Colonic mucosa (tissue), 4 donors: ENCODE results near the gene LDAF1. TPM values are rescaled to one million over a fixed set of nuclear protein-coding genes. Genes with fewer than 3 reads are reported as not detected.
A peak's percentile ranks its signal among the peaks of the same experiment; 100 is the strongest.
"Not testable (repeated sequence)": the region's sequence is repeated elsewhere in the genome, so short reads cannot be mapped to it uniquely, and the experiment has no call there.

Experiments used
- DNase-seq: peaks from one replicate; pipeline ENCODE4 v3.0.0-alpha.2; 2020
- H3K27ac ChIP-seq: fragments of 200-600 bp; one replicate; pipeline ENCODE4 v1.8.0; 2021
- H3K27me3 ChIP-seq: fragments of 200-600 bp; one replicate; pipeline ENCODE4 v1.8.0; 2021
- H3K36me3 ChIP-seq: fragments of 200-600 bp; one replicate; pipeline ENCODE4 v1.8.0; 2021
- H3K4me1 ChIP-seq: fragments of 200-600 bp; one replicate; pipeline ENCODE4 v1.8.0; 2021; ENCODE audit warnings: mild to moderate bottlenecking
- H3K4me3 ChIP-seq: fragments of 200-600 bp; one replicate; pipeline ENCODE4 v1.8.0; 2021
- H3K9ac ChIP-seq, 2 donors: one replicate each; pipeline ENCODE4 v1.7.0; 2013; ENCODE audit warnings: control low read depth in 2 of 2, low read depth in 2 of 2, low read length in 2 of 2
- H3K9me3 ChIP-seq: fragments of 200-600 bp; one replicate; pipeline ENCODE4 v1.8.0; 2021
- CTCF ChIP-seq: fragments of 200-600 bp; IDR thresholded peaks from one replicate; pipeline ENCODE4 v1.8.0; 2022; ENCODE audit warnings: antibody characterized with exemption, mild to moderate bottlenecking
- intact Hi-C: fragments of 100-400 bp; cut with DNase I; formaldehyde crosslinking; loops from one replicate; pipeline ENCODE4 v1.14.1; 2022
- total RNA-seq, 2 donors: library from RNA; stranded (reverse); fragmentation: NEBNext Ultra II Directional in 1 of 2; extraction: Animal tissue kit (Norgen Biotek cat#: 25700) in 1 of 2; gene quantifications; one replicate each; pipeline ENCODE4 v1.2.1, GENCODE V29; 2021
- donor health status: healthy.
- donor health status: DM: no; HTN: no; CAD: no.
- donor health status: DM: no; HTN: no; CAD: no.

LDAF1 gene
- total RNA-seq, 2 donors from 2014 or later, result 25.6 to 58.2 TPM

GRCh38 chr16:21190599-21190998 is 32.1 kb downstream of the LDAF1 start:
- H3K4me3 ChIP-seq, result no peak overlapping the region
- H3K36me3 ChIP-seq, result no peaks in the 10 kb centered on the region
- DNase-seq, result no peak
- H3K9me3 ChIP-seq, result no peaks in the 10 kb centered on the region
- peaks cover 3% of the 10 kb centered on the region for H3K4me1 ChIP-seq
- intact Hi-C loops, result no loop called here
- no peak overlapping the region for H3K27ac ChIP-seq
- H3K9ac ChIP-seq, result no peak overlapping the region
- H3K27me3 ChIP-seq, result no peaks in the 10 kb centered on the region
- no peak for TF ChIP-seq CTCF

- Histone ChIP-seq H3K4me1 (peaks cover 3% of the 10 kb centered on the region), H3K36me3 (no peaks in the 10 kb centered on the region), H3K9ac (peak overlapping the region in 1 of 2 donors; percentile 17), H3K27ac (no peak overlapping the region), H3K9me3 (no peaks in the 10 kb centered on the region), H3K27me3 (no peaks in the 10 kb centered on the region), H3K4me3 (no peak overlapping the region)
- no peak for DNase-seq
- intact Hi-C loops, result no loop called here
- TF ChIP-seq CTCF, result no peak
Observed at GRCh38 chr16:21192991-21193390, 34.5 kb downstream of the LDAF1 start.

GRCh38 chr16:21194771-21195301 is 36.4 kb downstream of the LDAF1 start:
- no peak for TF ChIP-seq CTCF
- intact Hi-C loops, result no loop called here

GRCh38 chr16:21195330-21195729 is 36.9 kb downstream of the LDAF1 start:
- H3K27me3 ChIP-seq, DNase-seq, H3K4me3 ChIP-seq, H3K27ac ChIP-seq, H3K4me1 ChIP-seq, H3K9ac ChIP-seq, intact Hi-C loops, H3K9me3 ChIP-seq, H3K36me3 ChIP-seq: not testable (repeated sequence)

More at GRCh38 chr16:21194771-21195301, 36.4 kb downstream of the LDAF1 start:
- H3K4me1 ChIP-seq, result no peaks in the 10 kb centered on the region
- H3K9me3 ChIP-seq, result no peaks in the 10 kb centered on the region
- no peak overlapping the region for H3K9ac ChIP-seq
- no peaks in the 10 kb centered on the region for H3K27me3 ChIP-seq
- H3K36me3 ChIP-seq, result no peaks in the 10 kb centered on the region
- H3K27ac ChIP-seq, result no peak overlapping the region
- H3K4me3 ChIP-seq, result no peak overlapping the region
- no peak for DNase-seq

- DNase-seq, result no peak
- TF ChIP-seq CTCF, result no peak
- no peak overlapping the region for H3K9ac ChIP-seq
- H3K36me3 ChIP-seq, result no peaks in the 10 kb centered on the region
- no peaks in the 10 kb centered on the region for H3K4me1 ChIP-seq
- H3K9me3 ChIP-seq, result no peaks in the 10 kb centered on the region
- H3K4me3 ChIP-seq, result no peak overlapping the region
- H3K27me3 ChIP-seq, result no peaks in the 10 kb centered on the region
- intact Hi-C loops, result no loop called here
- H3K27ac ChIP-seq, result no peak overlapping the region
Observed at GRCh38 chr16:21197112-21197511, 38.6 kb downstream of the LDAF1 start.

- Histone ChIP-seq H3K9me3 (no peaks in the 10 kb centered on the region), H3K27ac (no peak overlapping the region), H3K4me3 (no peak overlapping the region), H3K36me3 (no peaks in the 10 kb centered on the region), H3K9ac (no peak overlapping the region), H3K27me3 (no peaks in the 10 kb centered on the region), H3K4me1 (no peaks in the 10 kb centered on the region)
- DNase-seq, result no peak
- intact Hi-C loops, result no loop called here
- TF ChIP-seq CTCF, result no peak
Observed at GRCh38 chr16:21197621-21198020, 39.1 kb downstream of the LDAF1 start.
